ENCODE results near the gene EXD3.

The EXD3 gene

DNA sequence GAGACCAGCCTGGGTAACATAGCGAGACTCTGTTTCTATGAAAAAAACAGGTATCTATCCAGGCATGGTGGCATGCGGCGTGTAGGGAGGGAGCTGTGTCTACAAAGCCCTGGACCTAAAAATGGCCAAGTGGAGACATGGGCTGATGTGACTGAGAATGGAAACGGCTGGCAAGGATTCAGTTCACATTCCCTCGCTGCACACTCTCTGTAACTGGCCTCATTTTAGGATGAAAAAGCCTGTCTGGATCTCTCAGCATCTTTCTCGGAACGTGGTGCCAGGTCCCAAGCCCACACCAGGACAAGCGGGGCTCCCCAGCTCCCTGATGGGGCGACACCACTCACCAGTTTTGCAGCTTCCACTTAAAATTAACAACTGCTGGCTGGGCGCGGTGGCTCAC, 13.4 kb downstream of the EXD3 start:
- DNase-seq = no peak

DNA sequence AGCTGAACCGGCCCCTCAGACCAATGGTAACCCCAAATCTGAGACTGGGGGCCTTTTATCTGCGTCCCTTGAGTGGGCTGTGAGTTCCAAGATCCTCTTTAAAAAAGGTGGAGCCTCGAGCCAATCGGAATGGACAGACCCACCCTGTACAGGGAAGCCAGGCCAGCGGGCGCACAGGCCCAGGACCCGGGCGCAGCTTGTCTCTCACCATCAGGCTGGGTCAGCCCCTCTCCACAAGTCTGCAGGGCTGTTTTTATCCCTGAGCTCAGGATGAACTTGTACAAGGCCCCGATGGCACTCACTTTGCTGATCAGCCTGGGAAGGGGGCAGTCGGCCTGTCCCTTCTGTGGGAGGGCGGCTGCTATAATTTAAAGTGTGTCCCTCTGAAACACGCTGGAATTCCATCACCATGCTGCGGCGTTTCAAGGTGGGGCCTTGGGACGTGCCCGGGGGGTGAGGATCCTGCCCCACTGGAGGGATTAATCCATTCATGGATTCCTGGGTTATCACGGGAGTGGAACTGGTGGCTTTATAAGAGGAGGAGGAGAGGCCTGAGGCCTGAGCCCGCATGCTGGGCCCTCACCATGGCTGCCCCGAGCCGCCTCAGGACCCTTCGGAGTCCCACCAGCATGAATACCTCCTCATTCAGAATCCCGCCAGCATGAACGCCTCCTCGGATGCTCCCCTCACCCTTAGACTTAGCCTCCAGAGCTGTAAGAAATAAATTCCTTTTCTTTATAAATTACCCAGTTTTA, 14.1 kb downstream of the EXD3 start:
- DNase-seq = no peak

DNA sequence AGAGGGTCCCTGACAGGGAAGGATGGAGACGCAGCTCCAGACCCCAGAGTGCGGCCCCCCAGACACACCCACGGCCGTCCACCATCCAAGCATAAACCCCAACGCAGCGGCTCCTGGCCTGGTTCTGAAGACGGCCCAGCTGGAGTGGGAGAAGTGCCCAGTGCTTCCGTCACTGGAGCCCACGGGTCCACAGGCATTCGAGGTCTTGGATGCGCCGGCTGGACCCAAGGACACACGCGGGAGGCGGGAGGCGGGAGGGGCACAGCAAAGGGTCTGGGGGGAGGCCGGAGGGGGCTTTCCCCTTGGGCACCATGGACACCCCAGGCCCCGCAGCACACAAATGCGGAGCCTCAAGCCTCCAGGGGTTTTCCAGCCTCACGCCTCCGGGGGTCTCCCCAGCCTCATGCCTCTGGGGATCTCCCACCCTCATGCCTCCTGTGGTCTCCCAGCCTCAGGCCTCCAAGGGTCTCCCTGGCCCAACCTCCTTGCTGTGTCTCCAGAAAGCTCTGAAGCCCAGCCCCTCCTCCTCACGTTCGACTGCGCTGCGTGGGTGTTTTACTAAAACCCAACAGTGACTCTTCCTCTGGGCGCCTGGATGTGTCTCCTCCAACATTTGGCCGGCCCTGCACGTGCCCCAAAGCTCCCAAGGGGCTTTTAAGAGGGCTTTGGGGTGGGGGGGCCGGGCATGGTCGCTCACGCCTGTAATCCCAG, 15.2 kb downstream of the EXD3 start:
- no peak for DNase-seq

DNA sequence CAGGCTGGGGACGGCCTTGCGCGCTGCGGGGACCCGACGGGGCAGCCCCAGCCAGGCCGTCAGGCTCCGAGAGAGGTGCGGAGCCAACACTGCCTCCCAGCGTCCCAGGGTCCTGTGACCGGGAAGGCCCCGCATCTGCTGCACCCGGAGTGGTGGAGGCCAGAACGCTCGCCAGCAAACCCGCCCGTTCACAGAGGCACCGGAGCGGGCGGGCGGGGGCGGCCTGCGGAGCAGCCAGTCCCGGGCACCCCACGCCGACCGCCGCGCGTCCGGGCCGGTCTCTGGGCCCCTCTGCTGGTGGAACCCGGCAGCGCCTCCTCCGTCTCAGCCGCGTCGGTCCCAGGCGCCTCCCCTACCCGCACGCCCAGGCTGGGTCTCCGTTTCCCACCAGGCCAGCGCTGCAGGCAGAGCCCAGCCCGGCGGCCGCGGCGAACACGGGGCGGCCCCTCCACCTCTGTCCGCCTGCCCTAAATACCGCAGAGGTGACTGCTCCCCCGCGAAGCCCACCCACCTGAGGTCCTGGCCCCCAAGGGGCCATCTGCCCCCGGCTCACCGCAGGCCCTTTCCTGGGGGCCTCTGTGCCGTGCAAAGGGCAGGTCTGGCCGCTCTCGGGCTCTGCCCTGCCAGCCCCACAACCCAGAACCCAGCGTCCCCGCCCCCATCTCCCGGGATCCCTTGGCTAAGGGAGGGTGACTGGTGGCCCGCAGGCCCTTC, 15.9 kb downstream of the EXD3 start:
- DNase-seq = peak; percentile 28 to 34

DNA sequence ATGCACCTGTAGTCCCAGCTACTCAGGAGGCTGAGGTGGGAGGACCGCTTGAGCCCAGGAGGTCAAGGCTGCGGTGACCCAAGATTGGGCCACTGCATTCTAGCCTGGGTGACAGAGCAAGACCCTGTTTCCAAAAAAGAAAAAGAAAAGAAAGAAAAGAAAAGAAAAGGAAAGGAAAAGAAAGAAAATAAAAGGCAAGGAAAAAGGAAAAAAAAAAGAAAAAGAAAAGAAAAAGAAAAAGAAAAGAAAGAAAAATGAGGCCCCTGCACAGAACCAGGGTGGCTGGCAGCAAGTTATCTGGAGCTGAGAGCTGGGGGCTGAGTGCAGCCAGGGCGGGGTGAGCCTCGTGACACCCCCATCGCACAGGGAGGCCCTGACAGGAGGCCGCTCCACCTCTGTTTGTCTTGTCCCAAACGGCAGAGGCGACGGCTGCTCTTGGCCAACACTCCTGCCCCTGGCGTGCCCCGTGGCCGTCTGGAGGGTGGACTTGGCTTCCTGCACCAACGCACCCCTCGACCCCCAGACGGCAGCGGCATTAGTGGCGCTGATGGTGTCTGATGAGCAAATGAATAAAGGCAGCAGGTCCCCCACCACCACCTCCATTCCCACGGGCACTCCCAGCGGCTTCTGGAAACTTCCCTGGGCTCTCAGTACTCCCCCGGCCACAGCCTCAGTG, 16.7 kb downstream of the EXD3 start:
- no peak for DNase-seq

DNA sequence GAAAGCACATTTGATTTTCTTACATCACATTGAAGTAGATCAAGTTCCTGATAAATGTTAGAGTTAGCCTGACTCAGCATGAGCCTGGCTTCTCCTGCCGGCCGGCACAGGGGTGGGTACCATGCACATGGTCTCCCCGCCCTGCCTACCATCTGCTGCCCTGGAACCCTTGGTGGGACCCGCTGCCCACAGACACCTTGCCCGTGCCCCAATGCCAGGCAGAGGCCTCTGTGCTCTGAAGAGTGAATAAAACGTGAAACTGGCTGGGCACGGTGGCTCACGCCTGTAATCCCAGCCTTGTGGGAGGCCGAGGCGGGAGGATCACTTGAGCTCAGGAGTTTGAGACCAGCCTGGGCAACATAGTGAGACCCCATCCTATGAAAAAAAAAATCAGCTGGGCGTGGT, 17.3 kb downstream of the EXD3 start:
- DNase-seq = no peak

DNA sequence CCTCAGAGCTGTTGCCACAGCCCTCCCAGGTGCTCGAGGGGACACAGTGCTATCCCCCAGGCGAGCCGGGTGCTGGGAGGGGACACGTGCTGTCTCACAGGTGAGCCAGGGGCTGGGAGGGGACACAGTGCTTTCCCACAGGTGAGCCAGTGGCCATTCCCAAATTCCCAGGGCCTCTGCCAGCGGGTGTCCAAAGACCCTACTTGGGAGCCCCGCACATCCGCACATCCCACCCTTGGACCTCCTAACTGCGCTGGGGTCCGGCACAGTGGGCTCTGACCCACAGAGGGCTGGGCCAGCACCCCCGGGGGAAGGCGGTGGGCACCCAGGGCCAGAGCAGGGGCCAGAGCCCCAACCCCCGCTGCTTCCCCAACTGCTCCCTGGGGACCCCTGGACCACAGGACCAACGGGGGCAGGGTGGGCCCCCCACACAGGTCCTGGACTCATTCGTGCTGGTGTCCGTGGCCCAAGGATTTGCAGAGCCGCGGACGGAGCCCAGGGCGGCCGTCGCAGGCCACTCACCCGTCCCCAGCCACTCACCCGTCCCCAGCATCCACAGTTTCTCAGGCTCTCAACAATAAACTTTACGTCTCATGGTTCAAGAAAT, 17.9 kb downstream of the EXD3 start:
- no peak for DNase-seq

DNA sequence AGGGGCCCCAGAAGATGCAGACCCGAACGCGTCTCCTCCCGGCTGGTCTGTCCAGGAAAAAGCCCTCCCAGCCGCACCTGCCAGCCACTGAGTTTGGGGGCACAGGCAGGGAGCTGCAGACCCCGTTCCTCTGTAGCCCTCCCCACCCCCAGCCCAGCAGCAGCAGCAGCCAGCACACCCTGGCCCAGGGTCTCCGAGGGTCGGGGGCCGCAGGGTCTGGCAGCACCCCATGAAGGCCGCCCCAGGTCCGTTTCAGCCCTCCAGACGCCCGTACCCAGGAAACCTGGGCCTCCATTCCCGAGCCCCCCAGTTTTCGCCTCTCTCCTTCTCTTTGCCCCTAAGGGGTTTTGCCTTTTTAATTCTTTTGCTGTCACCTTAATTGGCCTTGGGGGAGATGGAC, 19.7 kb downstream of the EXD3 start:
- no peak for DNase-seq

DNA sequence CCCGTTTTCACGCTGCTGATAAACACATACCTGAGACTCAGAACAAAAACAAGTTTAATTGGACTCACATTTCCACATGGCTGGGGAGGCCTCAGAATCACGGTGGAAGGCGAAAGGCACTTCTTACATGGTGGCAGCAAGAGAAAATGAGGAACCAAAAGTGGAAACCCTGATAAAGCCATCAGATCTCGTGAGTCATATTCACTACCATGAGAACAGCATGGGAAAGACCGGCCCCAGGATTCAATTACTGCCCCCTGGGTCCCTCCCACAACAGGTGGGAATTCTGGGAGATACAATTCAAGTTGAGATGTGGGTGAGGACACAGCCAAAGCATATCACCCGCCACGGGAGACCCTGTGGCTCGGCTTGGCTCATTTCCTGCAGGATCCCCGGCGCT, 20.2 kb downstream of the EXD3 start:
- DNase-seq = no peak

DNA sequence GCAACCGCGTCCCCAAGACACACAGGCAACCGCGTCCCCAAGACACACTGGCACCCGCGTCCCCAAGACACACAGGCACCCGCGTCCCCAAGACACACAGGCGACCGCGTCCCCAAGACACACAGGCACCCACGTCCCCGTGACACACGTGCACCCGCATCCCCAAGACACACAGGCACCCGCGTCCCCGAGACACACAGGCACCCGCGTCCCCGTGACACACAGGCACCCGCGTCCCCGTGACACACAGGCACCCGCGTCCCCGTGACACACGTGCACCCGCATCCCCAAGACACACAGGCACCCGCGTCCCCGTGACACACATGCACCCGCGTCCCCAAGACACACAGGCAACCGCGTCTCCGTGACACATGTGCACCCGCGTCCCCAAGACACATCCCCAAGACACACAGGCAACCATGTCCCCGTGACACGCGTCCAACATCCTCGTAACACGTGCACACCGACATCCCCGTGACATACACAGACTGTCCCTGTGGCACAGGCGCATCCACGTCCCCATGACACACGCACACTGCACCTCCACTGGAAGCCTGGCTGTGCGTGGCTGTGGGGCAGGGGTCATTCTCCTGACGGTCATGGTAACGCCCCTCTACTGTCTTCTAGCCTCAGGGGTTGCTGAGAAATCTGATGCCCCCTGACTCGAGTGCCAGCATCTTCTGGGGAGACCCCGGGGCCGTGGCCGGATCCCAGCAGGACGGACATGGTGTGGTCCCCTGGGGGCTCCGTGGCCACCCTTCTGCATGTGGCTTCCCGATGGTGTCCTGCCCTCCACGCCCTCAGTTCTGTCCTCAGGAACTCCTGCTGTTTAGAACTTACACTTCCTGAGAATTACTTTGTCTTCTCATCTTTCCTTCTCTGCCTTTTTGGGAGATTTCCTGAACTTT, 24.1 kb downstream of the EXD3 start:
- no peak for DNase-seq

DNA sequence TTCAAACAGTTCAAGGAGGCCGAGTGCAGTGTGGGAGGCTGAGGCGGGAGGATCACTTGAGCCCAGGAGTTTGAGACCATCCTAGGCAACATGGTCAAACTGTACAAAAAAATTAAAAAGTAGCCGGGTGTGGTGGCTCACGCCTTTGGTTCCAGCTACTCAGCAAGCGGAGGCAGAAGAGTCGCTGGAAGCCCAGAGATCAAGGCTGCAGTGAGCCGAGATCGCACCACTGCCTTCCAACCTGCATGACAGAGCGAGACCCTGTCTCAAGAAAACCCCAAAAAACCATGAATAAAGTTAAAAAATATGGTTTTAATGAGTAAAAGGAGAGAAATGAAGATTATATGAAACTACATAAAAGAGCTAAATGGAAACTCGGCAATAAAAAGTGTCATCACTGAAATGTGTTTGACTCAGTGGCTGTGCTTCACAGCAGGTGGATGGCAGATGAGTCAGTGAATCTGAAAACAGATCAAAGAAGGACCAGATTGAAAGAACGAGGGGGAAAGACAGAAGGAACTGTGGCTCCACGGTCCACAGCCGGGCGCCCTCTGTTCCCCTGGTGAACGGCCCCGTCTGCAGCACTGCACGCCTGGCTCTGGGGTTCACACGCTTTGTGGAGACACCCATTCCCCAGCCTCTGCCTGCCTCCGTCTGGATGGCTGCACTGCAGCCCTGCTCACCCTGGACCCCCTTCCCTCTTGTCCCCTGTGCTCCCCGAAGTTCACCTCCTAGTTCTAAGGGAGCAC, 25.1 kb downstream of the EXD3 start:
- DNase-seq = no peak

DNA sequence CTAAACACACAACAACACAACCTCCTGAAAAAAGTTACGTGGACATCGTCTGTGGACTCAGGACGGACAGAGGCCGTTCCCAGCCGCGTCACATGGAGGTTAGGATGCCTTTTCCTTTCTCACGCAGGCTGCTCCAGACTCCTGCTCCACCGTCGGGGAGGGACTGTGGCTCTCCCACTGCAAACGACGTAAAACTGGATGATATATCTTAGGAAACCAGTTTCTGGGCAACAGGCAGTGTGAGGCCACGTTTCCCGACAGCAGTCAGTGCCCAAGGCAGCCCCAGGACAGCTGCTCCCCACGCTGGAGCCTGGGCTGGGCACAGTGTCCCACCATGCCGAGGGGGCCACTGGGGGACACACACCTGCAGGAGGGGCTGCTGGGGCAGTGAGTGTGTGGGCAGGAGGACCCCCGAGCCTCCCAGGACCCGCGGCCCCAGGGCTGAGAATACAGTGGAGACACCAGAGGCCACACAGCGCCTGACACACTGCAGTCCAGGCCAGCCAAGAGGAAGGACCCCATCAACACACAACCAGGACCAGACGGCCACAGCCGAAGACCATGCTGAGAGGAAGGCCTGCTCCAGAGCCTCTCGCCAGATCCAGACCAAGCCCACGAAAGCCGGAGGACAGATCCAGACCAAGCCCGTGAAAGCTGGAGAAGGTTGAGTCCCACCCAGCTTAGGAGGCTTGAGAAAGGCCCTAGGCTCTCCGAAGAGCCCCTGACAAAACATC, 26.2 kb downstream of the EXD3 start:
- DNase-seq = no peak

DNA sequence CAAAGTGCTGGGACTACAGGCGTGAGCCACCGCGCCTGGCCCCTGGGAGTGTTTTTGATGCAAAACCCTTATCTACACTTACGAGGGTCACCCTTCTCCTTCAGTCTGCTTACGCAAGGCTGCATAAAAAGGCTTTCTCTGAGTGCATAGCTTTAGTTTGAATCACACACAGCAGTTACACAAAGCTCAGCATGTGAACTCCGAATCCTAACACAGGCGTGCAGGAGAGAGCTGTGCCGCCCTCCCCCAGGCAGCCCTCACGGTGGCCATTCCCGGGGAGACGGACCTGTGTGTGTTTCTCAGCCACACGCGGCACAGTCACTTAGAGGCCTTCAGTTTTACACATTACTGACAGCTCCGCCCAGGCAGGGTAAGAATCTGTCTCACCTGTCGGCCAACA, 26.7 kb downstream of the EXD3 start:
- DNase-seq = no peak

DNA sequence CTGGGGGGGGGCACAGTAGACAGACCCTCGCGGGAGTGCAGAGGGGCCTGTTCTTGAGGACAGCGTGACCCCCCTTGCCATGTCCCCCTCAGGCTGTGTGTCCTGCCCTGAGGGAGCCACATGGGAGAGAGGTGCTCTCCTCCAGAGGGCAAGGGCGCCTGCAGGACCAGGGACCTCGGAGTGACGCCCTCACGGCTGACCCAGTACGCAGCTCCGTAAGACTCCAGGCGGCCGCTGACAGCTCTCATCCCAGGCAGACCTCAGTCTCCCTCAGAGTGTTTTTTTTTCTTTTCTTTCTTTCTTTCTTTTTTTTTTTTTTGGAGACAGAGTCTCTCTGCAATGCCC, 27.3 kb downstream of the EXD3 start:
- no peak for DNase-seq

DNA sequence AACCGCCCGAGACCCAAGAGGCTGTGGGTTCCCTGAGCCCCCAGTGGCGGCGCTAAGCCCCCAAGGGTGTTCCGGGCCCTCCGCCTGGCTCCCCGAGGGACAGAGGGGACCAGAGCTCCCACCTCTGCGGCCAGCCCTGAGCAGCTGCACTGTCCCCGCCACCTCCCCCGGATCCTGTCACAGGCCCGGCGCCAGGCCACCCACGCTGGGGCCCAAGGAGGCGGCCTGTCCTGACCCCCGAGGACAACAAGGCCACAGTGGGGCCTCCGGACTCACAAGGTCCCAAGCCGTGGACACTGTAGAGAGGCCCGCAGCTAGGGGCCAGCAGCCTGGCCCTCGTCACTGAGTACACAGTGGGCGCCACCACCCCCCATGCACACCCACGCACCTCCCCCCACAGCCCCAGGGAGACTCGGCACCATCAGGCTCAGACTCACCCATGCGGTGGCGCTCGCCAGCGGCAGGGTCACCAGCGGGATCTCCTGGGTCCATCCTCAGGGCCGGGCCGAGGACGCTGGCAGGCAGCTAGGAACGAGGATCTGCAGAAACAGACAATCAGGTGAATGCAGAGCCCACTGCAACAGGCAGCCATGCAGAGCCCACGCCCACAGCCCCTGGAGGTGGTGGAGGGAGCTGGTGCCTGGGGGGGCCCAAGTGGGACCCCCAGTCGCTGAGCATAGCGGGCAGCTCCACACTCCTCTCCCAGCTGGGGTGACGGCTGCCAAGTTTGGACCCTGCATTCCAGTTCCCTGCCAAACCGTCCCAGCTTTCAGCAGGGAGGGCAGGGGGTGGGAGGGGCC, 27.9 kb downstream of the EXD3 start:
- no peak for DNase-seq

DNA sequence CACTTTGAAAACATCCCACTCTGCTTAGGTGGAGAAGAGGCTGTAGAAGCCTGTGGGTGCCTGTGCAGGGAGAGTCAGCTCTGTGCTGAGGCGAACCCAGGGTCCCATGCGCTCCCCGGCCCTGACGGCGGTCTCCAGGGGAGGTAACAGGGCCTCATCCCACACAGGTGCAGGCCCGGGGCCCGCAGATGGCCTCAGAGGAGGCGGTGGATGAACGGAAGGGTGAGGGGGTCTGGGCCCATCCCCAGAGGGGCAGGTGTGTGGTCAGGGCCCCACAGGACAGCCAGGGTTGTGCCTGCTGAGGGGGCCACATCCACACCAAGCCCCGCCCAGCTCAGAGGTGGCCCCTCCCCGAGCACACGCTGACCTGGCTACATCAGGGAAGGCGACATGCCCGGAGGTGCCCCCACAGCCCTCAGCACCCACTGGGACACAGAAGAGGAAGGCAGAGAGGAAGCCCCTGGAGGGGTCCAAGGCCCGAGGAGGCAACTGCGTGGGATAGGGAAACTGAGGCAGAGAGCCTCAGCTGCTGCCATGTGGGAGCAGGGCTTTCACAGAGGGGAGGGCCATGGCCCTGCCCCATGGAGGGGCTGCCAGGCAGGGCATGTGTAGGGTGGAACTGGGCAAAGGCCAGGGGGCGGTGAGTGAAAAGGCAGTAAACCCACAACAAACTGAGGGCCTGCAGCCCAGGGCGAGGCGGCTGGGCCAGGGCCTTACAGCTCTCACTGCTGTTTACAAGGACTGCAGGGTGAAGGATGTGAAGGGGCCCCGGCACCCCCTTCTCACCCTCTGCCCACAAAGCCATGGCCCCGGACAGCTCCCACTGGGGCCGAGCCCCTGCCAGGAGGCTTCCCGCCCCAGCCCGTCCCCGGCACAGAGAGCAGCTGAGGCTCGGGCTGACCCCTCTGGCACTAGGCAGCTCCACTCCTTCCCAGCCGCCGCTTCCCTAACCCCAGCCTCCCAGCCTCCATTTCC, 29.5 kb downstream of the EXD3 start:
- no peak for DNase-seq

DNA sequence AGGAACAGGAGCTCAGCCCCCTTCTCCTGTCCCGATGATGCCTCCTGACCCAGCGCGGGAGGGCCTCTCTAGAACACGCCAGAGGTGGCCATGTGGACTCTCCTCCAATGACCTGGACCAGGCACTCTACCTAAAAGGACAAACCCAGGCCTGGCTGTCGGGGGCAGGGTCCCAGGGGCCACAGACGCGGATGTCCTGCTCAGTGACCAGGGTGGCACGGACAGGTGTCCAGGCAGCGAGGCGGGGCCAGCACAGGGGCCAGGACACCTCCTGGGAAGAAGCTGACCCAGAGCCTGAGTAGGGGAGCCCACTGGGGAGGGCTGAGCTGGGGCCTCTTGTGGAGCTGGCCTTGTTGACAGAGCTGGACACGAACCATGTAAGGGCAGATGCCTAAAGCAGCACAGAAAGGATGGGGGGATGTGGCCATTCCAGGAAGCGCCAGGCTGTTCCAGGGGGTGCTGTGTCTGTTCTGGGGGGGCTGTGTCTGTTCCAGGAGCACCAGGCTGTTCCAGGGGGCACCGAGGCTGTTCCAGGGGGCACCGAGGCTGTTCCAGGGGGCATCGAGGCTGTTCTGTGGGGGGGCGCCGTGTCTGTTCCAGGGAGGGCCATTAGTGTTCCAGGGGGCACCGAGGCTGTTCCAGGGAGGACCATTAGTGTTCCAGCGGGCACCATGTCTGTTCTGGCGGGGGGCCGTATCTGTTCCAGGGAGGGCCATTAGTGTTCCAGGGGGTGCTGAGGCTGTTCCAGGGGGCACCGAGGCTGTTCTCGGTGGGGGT, 30.5 kb downstream of the EXD3 start:
- no peak for DNase-seq

DNA sequence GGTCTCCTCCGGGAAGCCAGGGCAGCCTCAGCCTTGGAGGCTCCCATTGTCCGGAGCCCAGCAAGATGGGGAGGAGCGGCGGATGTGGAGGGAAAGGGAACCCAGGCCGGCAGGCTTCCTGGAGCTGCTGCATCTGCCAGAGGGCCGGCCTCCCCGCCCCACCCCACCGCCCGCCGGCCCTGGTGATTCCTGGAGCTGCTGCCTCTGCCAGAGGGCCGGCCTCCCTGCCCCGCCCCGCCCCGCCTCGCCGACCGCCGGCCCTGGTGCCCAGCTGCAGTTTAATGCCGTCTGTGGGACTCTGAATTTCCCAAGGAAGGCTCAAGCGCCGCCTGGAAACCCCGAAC, 31.6 kb downstream of the EXD3 start:
- no peak for DNase-seq
